C4-2B (cell line): Measurements from ENCODE around the gene KCNAB1.

ENCODE experiments used
- CTCF ChIP-seq: fragments of 450-650 bp; conservative IDR thresholded peaks from 2 replicates; pipeline ENCODE4 v1.5.1; 2017; ENCODE audit warnings: mild to moderate bottlenecking
- ZFX ChIP-seq: fragments of 450-650 bp; IDR thresholded peaks from 2 replicates; pipeline ENCODE4 v1.6.1; 2017

DNA sequence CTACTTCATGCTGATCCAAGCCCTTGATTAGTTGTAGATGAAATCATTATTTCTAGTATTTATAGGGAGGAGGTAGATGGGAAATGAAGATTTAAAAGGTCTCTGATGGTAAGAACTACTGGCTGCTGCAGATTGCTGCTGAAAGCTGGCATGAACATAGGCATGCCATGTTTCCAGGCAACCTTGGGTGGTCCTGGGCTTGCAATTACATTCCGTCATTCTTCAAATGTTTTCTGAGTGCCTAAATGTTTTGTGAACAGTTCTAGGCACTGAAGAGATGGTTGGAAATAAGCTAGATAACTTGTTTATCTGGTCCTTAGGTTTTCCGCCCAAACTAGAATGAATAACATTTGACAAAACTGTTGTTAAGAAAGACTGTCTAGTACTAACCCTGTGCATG, 95.8 kb downstream of the KCNAB1 start:
- TF ChIP-seq CTCF (no peak), ZFX (no peak)
